GM18951 (cell line): ENCODE results near the gene ZIC1.

ENCODE experiments used
- POLR2A ChIP-seq: IDR thresholded peaks from 4 replicates; pipeline ENCODE4 v1.6.1; 2011; ENCODE audit warnings: mild to moderate bottlenecking; ENCODE audit not compliant: insufficient read length, insufficient read depth; ENCODE audit errors: extremely low read depth
- in situ Hi-C: fragments of 300-500 bp; cut with MboI; formaldehyde crosslinking; loops from one replicate; pipeline ENCODE4 v1.12.0; 2022; ENCODE audit warnings: low sequenced_read_pairs, mixed read lengths, inconsistent platforms; ENCODE audit not compliant: unreplicated experiment

Gene ZIC1

DNA sequence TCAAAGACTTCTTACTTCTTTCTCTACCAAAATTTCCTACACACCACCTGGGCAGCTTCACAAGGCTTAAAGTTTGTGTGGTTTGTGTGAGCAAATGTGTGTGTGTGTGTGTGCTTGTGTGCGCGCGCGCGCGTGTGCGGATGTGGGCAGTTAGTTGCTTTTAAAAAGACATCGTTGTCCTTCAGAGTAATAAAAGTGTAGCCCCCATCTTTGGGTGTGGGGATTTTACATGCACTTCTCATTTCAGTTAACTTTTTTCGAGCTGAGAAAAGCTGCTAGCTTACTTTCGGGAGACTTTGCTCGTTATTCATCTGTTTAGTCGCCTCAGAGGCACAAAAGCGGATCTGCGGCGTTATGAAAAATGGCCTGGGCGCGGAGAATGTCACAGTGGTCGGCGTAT lies 38.8 kb upstream of the ZIC1 start:
- in situ Hi-C loops, result no loop called here

GRCh38 chr3:147371140-147371539 lies 38.0 kb upstream of the ZIC1 start:
- in situ Hi-C loops, result no loop called here
- no peak for TF ChIP-seq POLR2A

More for the DNA sequence above, 38.8 kb upstream of the ZIC1 start:
- TF ChIP-seq POLR2A, result no peak

GRCh38 chr3:147371771-147372340 lies 37.3 kb upstream of the ZIC1 start:
- TF ChIP-seq POLR2A, result no peak
- in situ Hi-C loops, result no loop called here

DNA sequence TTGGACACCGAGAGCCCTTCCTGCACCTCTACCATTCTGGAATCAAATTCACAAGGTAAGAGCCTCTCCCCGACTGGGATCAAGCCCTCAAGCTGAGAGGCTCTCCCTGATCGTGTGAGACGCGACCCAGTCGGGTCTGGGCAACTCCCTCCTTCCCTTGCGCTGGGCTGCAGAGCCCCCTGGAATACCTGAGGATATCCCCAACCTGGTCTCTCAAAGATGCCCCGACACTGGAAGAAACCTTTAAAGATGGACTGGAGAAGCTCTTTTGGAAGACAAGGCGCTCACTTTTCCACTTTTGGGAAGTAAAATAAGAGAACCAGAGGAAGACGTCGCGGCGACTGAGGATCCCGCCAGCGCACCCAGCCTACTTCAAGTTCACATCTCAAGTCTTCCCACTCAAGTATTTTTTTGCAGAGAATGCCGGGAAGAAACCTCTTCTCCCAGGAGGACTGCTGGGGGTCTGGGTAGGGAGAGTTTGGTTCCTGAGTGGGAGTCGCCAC lies 36.6 kb upstream of the ZIC1 start:
- TF ChIP-seq POLR2A, result no peak
- in situ Hi-C loops, result no loop called here

DNA sequence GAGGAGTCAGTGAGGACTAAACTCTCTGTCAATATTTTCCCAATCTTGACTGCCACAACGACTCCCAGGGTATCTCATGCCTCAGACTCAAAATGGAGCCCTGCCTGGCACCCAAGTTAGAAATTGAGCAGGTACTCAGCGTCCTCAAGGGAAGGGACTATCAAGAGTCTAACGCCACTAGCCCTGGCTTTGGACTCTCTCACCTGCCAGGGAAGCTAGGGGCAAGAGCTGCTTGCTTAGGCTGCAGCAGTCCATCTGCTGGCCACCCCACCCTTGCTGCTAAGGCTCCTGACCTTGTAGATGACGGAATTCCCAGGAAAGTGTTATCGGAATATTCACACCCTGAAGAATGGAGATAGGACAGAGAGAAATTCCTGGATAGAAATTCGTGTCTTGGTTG lies 35.9 kb upstream of the ZIC1 start:
- in situ Hi-C loops, result no loop called here
- TF ChIP-seq POLR2A, result no peak

DNA sequence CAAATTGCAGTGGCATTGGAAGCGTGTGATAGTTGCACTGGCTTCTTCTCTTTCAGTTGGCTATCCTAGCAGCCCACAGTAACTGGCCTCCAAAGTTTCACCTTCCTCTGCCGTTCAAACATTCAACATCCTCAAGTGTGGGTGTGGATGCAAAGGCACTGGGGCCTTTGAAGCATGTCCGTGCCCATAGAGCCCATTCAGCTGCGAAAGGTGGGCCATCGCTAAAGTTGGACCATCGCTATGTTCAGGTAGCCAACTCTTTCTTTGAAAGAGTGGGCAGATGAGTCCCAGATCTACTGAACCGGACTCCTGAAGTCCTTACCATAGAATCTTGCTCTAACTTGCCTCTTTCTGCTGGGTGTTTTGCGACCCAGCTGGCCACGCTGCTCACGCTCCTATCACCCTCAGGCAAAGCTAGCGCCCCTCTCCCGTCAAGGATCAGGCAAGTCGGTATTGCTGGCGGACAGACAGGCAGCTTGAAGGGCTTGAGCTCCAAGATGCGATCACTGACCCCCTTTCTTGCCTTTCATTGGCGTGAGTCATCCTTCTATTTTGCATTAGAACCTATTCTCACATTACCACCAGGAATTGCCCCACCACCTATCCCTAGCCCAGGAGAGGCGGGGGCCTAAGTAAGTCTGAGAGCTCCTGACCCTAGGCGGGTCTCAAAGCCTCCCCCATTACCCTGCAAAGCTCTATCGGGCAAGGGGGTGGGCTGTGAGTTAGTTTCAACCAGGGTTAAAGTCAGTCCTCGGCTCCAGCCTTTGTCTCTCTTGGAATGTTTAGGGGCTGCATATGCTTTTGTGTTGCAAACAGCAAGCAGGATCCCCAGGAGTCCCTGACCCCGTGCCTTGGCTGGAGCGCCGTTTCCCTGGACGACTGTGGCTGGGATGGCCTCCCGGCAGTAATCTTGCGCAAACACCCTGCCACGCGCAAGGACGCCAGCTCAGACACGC lies 31.5 kb upstream of the ZIC1 start:
- in situ Hi-C loops, result no loop called here
- TF ChIP-seq POLR2A, result no peak

GRCh38 chr3:147379651-147380050 lies 29.5 kb upstream of the ZIC1 start:
- in situ Hi-C loops, result no loop called here

DNA sequence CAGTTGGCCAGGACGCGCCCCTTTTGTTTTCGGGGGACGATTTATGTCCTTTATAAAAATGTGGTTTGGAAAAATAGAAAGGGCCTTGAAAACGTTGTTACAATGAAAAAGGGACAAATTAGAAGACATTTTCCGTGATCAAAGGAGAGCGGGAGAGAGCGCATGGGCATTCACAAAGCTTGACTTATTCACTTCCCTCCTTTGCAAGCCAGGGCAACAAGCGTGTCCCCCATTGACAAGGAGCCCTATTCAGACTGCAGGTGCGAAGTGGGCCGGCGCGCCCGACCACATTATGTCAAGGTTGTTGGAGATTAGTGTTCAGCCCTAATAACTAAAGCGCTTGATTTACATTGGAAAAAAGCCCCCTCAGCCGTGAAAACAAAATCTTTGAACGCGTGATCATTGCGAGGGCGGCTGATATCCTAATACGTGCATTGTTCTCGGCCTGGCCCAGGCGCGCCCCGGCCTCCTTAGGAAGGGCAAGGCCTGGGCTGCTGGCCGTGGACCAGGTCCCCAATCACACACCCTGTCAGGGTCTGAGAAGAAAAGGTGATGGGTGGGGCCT lies 28.7 kb upstream of the ZIC1 start:
- TF ChIP-seq POLR2A, result no peak
- in situ Hi-C loops, result no loop called here

More at GRCh38 chr3:147379651-147380050, 29.5 kb upstream of the ZIC1 start:
- TF ChIP-seq POLR2A, result no peak

GRCh38 chr3:147380977-147381376 lies 28.2 kb upstream of the ZIC1 start:
- in situ Hi-C loops, result no loop called here
- TF ChIP-seq POLR2A, result no peak

DNA sequence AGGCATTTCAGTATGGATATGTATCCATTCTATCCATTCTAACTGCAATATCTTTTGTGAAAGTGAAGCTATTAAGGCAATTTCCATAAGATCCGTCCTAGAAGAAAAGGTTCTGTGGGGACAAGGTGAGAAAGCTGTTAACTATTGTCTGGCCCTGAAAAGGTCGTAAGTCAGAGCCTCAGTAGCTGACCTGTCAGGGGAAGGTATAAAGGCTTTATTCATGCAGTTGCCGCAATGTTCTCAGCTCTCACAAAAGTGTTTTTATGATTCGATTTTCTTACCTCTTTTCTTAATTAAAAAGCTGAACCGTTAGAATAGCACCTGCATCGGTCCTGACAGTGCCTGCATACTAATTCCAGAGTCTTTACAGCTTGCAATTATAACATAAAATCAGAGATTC lies 27.6 kb upstream of the ZIC1 start:
- in situ Hi-C loops, result no loop called here
- TF ChIP-seq POLR2A, result no peak

DNA sequence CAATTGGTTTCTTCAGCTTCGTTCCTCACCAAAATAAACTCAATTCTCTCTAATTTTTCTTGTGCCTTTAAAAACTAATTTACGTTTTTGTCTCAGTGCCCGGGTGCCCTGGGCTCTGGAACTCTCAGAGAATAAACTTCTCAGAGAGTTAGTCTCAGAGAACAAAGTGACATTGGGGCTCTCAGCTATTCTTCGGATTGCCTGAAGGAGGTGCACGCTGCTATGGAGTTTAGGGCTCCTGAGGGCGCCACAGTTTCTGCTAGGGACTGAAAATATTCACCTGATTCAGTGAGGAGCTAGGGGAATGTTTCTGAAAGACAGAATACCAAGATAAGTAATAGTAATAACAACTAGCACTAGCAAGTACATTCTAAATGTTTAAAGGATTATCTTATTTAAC lies 25.5 kb upstream of the ZIC1 start:
- in situ Hi-C loops, result no loop called here
- no peak for TF ChIP-seq POLR2A

GRCh38 chr3:147384210-147385058 lies 24.7 kb upstream of the ZIC1 start:
- in situ Hi-C loops, result no loop called here

More at GRCh38 chr3:147384210-147385058, 24.7 kb upstream of the ZIC1 start:
- no peak for TF ChIP-seq POLR2A
